IMR-90 (cell line): ENCODE measurements around the gene CAMTA1. TPM values are rescaled to one million over a fixed set of nuclear protein-coding genes. Genes with fewer than 3 reads are reported as not detected.

ENCODE experiments used
- ATAC-seq: fragments of 200-7000 bp; cut with Tn5 transposase; 2 replicates; pipeline ENCODE4 v1.9.1; 2020; ENCODE audit warnings: low read depth, mild to moderate bottlenecking, moderate library complexity
- BruUV-seq: library from RNA; stranded (reverse); fragments of 400-500 nt; replicated peaks from 2 replicates; lab custom pipeline; 2021; lab: Mats Ljungman, UMichigan
- CTCF ChIA-PET: fragments of 300-600 bp; formaldehyde crosslinking; extraction: SDS; loops from one replicate; lab custom pipeline; 2021; ENCODE audit warnings: antibody characterized with exemption; lab: Yijun Ruan, JAX
- POLR2A ChIA-PET: fragments of 300-600 bp; sonication (Branson Sonifier 250); formaldehyde crosslinking; loops from one replicate; lab custom pipeline; 2022; ENCODE audit warnings: antibody characterized with exemption; ENCODE audit not compliant: unreplicated experiment; lab: Charles Lee
- DNase-seq: peaks from one replicate; pipeline ENCODE4 v3.0.0; 2013
- H2AFZ ChIP-seq: replicated peaks from 2 replicates; pipeline ENCODE3; 2013; ENCODE audit warnings: low read length, mild to moderate bottlenecking; ENCODE audit not compliant: poor library complexity
- H2AK5ac ChIP-seq: 2 replicates; pipeline ENCODE4 v1.6.1; 2013; ENCODE audit warnings: low read depth, low read length, inconsistent platforms
- H2AK9ac ChIP-seq: replicated peaks from 2 replicates; pipeline ENCODE3; 2013; ENCODE audit warnings: mild to moderate bottlenecking, low read depth, low read length, moderate library complexity; ENCODE audit not compliant: poor library complexity
- H2BK120ac ChIP-seq: 2 replicates; pipeline ENCODE4 v1.6.1; 2013; ENCODE audit warnings: low read depth, low read length, inconsistent platforms
- H2BK15ac ChIP-seq: 3 replicates; pipeline ENCODE4 v1.6.1; 2013; ENCODE audit warnings: low read depth, low read length, inconsistent platforms
- H2BK20ac ChIP-seq: 2 replicates; pipeline ENCODE4 v1.6.1; 2013; ENCODE audit warnings: low read depth, mild to moderate bottlenecking, inconsistent platforms, low read length, moderate library complexity
- H2BK5ac ChIP-seq: 2 replicates; pipeline ENCODE4 v1.6.1; 2013; ENCODE audit warnings: mild to moderate bottlenecking, low read depth, low read length, inconsistent platforms; ENCODE audit not compliant: poor library complexity, severe bottlenecking
- H3K14ac ChIP-seq: replicated peaks from 2 replicates; pipeline ENCODE4 v1.6.1; 2013; ENCODE audit warnings: low read depth, low read length, inconsistent platforms
- H3K18ac ChIP-seq: 2 replicates; pipeline ENCODE4 v1.6.1; 2013; ENCODE audit warnings: low read depth, low read length, control low read depth
- H3K23ac ChIP-seq: 2 replicates; pipeline ENCODE4 v1.6.1; 2013; ENCODE audit warnings: low read depth, low read length, inconsistent platforms
- H3K27ac ChIP-seq: 2 replicates; pipeline ENCODE4 v1.5.1; 2013; ENCODE audit warnings: mild to moderate bottlenecking, control low read depth, low read length; ENCODE audit not compliant: insufficient read depth
- H3K27me3 ChIP-seq: 2 replicates; pipeline ENCODE4 v1.6.1; 2013; ENCODE audit warnings: low read length; ENCODE audit not compliant: control insufficient read depth, insufficient read depth
- H3K36me3 ChIP-seq: 2 replicates; pipeline ENCODE4 v1.6.1; 2013; ENCODE audit warnings: low read length, mixed read lengths; ENCODE audit not compliant: control insufficient read depth, insufficient read depth
- H3K4ac ChIP-seq: 2 replicates; pipeline ENCODE4 v1.6.1; 2013; ENCODE audit warnings: low read depth, low read length, inconsistent platforms
- H3K4me1 ChIP-seq: 2 replicates; pipeline ENCODE4 v1.6.1; 2013; ENCODE audit warnings: low read length, mixed read lengths; ENCODE audit not compliant: control insufficient read depth, insufficient read depth
- H3K4me2 ChIP-seq: 2 replicates; pipeline ENCODE4 v1.6.1; 2013; ENCODE audit warnings: low read depth, mild to moderate bottlenecking, control low read depth, low read length, moderate library complexity
- H3K4me3 ChIP-seq: 2 replicates; pipeline ENCODE4 v1.5.1; 2013; ENCODE audit warnings: low read depth, mild to moderate bottlenecking, control low read depth, low read length, moderate library complexity; ENCODE audit not compliant: insufficient read depth
- H3K56ac ChIP-seq: 2 replicates; pipeline ENCODE4 v1.6.1; 2013; ENCODE audit warnings: low read length, inconsistent platforms; ENCODE audit not compliant: insufficient read depth; ENCODE audit errors: extremely low read depth
- H3K79me1 ChIP-seq, 2 experiments: 2 replicates each; pipeline ENCODE4 v1.6.1; 2013; ENCODE audit warnings: low read length in 2 of 2, inconsistent platforms in 1 of 2, low read depth in 1 of 2
- H3K9ac ChIP-seq: 2 replicates; pipeline ENCODE4 v1.6.1; 2013; ENCODE audit warnings: low read depth, low read length, control low read depth
- H3K9me1 ChIP-seq: 2 replicates; pipeline ENCODE4 v1.6.1; 2013; ENCODE audit warnings: low read length, inconsistent platforms; ENCODE audit not compliant: insufficient read depth
- H3K9me3 ChIP-seq: 2 replicates; pipeline ENCODE4 v1.6.1; 2013; ENCODE audit warnings: low read length; ENCODE audit not compliant: control insufficient read depth, insufficient read depth
- H4K20me1 ChIP-seq: 2 replicates; pipeline ENCODE4 v1.6.1; 2013; ENCODE audit warnings: low read length, inconsistent platforms; ENCODE audit not compliant: insufficient read depth
- H4K5ac ChIP-seq: 2 replicates; pipeline ENCODE4 v1.6.1; 2013; ENCODE audit warnings: mild to moderate bottlenecking, low read depth, low read length, control low read depth
- H4K8ac ChIP-seq, 2 experiments: 2 replicates each; pipeline ENCODE4 v1.6.1; 2013; ENCODE audit warnings: low read depth in 2 of 2, low read length in 2 of 2, control low read depth in 1 of 2, inconsistent platforms in 1 of 2
- H4K91ac ChIP-seq: 2 replicates; pipeline ENCODE4 v1.6.1; 2013; ENCODE audit warnings: low read depth, low read length, inconsistent platforms; ENCODE audit not compliant: insufficient read depth
- BHLHE40 ChIP-seq: fragments of 150-350 bp; IDR thresholded peaks from 2 replicates; pipeline ENCODE4 v1.6.1; 2016; ENCODE audit warnings: mild to moderate bottlenecking, low read depth, low read length
- CEBPB ChIP-seq: IDR thresholded peaks from 2 replicates; pipeline ENCODE4 v1.6.1; 2012; ENCODE audit warnings: low read depth, low read length, improper control_type of control experiment
- CHD1 ChIP-seq: IDR thresholded peaks from 2 replicates; pipeline ENCODE4 v1.6.1; 2012; ENCODE audit warnings: low read depth, low read length, improper control_type of control experiment
- FOS ChIP-seq: fragments of 150-350 bp; IDR thresholded peaks from 2 replicates; pipeline ENCODE4 v1.6.1; 2016; ENCODE audit warnings: low read depth, low read length
- MAZ ChIP-seq: IDR thresholded peaks from 2 replicates; pipeline ENCODE4 v1.6.1; 2012; ENCODE audit warnings: low read depth, mild to moderate bottlenecking, low read length, improper control_type of control experiment, moderate library complexity, borderline replicate concordance
- MXI1 ChIP-seq: IDR thresholded peaks from 2 replicates; pipeline ENCODE4 v1.6.1; 2012; ENCODE audit warnings: low read depth, mild to moderate bottlenecking, low read length, moderate library complexity, borderline replicate concordance
- NFE2L2 ChIP-seq: fragments of 150-350 bp; IDR thresholded peaks from 2 replicates; pipeline ENCODE4 v1.6.1; 2016; ENCODE audit warnings: low read depth, mild to moderate bottlenecking, low read length
- POLR2A ChIP-seq: IDR thresholded peaks from 2 replicates; pipeline ENCODE4 v1.6.1; 2012; ENCODE audit warnings: mild to moderate bottlenecking, low read depth, low read length
- RAD21 ChIP-seq: IDR thresholded peaks from 2 replicates; pipeline ENCODE4 v1.6.1; 2012; ENCODE audit warnings: low read length, improper control_type of control experiment
- RCOR1 ChIP-seq: IDR thresholded peaks from 2 replicates; pipeline ENCODE4 v1.6.1; 2012; ENCODE audit warnings: mild to moderate bottlenecking, low read length, improper control_type of control experiment; ENCODE audit not compliant: insufficient replicate concordance
- RFX5 ChIP-seq: IDR thresholded peaks from 2 replicates; pipeline ENCODE4 v1.8.0; 2012; ENCODE audit warnings: low read depth, mild to moderate bottlenecking, low read length, moderate library complexity
- SMC3 ChIP-seq: fragments of 150-350 bp; IDR thresholded peaks from 2 replicates; pipeline ENCODE4 v1.6.1; 2016; ENCODE audit warnings: low read depth, mild to moderate bottlenecking, antibody characterized with exemption, low read length, moderate library complexity
- WGBS, 2 experiments: methylation state at CpG; one replicate each; pipeline versions ENCODE4 v1.1.5 to v1.1.7; 2013; ENCODE audit warnings: missing lambda C conversion rate in 2 of 2; ENCODE audit not compliant: insufficient read length in 1 of 2; ENCODE audit errors: extremely low coverage in 2 of 2; 5-methylcytosine and 5-hydroxymethylcytosine counted together
- dilution Hi-C: fragments of 300-500 bp; cut with HindIII; formaldehyde crosslinking; loops from one replicate; pipeline ENCODE4 v1.14.3; 2018; ENCODE audit warnings: low sequenced_read_pairs; ENCODE audit not compliant: unreplicated experiment
- in situ Hi-C: fragments of 300-500 bp; cut with MboI; formaldehyde crosslinking; loops from 3 replicates; pipeline ENCODE4 v1.14.3; 2019; ENCODE audit warnings: low sequenced_read_pairs, inconsistent platforms, mixed read lengths
- intact Hi-C: fragments of 100-400 bp; cut with micrococcal nuclease; formaldehyde crosslinking; loops from 2 replicates; pipeline ENCODE4 v1.10.0; 2022
- polyA plus RNA-seq, 3 experiments: library from polyadenylated mRNA; depleted of rRNA; stranded (reverse); fragments of >200 nt; gene quantifications; 2 replicates each; pipeline ENCODE4 v1.2.3, GENCODE V29; 2012; ENCODE audit warnings: low replicate concordance in 1 of 3
- total RNA-seq: library from RNA; depleted of rRNA; stranded (reverse); fragments of >200 nt; gene quantifications from 2 replicates; pipeline ENCODE4 v1.2.3, GENCODE V29; 2012
- TF ChIP-seq, protein P1 (sequence below): fragments of 150-350 bp; IDR thresholded peaks from 2 replicates; pipeline ENCODE4 v1.6.1; 2016; ENCODE audit warnings: low read depth, mild to moderate bottlenecking, low read length, moderate library complexity, borderline replicate concordance
- TF ChIP-seq, protein P2 (sequence below): conservative IDR thresholded peaks from 2 replicates; pipeline ENCODE4 v1.5.1; 2012; ENCODE audit warnings: mild to moderate bottlenecking, low read depth, low read length, improper control_type of control experiment
- TF ChIP-seq, protein P3 (sequence below): fragments of 150-350 bp; IDR thresholded peaks from 2 replicates; pipeline ENCODE4 v1.6.1; 2017; ENCODE audit warnings: mild to moderate bottlenecking, antibody characterized with exemption, low read length, low read depth

Gene CAMTA1
- total and polyA plus RNA-seq, 2 of the 4 experiments (the other 2 are of a cell fraction): 35.5 to 74.3 TPM

DNA sequence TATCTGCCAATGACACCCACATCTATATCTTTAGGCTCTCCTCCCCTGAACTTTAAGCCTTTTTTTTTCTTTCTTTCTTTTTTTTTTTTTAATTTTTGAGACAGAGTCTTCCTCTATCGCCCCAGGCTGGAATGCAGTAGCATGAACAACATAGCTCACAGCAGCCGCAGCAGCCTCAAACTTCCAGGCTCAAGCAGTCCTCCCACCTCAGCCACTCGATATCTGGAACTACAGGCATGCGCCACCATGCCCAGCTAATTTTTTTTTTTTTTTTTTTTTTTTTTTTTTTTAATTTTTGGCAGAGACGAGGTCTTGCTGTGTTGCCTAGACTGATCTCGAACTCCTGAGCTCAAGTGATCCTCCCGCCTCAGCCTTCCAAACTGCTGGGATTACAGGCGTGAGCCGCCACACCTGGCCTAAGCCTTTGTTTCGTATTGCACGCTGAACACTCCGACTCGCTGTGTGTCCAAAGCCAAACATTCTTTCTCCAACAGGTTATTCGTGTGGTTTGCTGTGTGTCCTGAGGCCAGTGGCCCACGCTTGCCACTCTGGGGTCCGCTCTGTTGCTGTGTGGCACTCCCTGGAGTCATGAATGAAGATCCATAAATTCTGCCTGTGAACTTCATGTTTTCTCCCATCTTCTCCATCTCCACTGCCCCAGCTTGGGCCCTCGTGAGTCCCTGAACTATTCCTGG lies 119.4 kb downstream of the CAMTA1 start:
- BruUV-seq: no TSS peak
- H3K9me3 ChIP-seq: no peaks in the 10 kb centered on the region
- in situ Hi-C loops (no loop called here), intact Hi-C loops (loop anchor here (10.0 kb wide), 1 partner anchor 440 kb away; no protein-coding TSS in a partner anchor), dilution Hi-C loops (no loop called here)
- ATAC-seq: no peak
- no peak overlapping the region for H4K5ac ChIP-seq
- H3K23ac ChIP-seq: no peak overlapping the region
- no peaks in the 10 kb centered on the region; the same call in 1 of the 2 replicates for H3K27me3 ChIP-seq
- no peak overlapping the region for H2BK120ac ChIP-seq
- H3K4me2 ChIP-seq: no peak overlapping the region
- no peak overlapping the region for H3K56ac ChIP-seq
- H2AFZ ChIP-seq: no peak overlapping the region
- H3K18ac ChIP-seq: no peak overlapping the region
- no peak overlapping the region for H2BK5ac ChIP-seq
- no peak overlapping the region for H2AK9ac ChIP-seq
- H3K4me3 ChIP-seq: no peak overlapping the region
- no peak overlapping the region for H2AK5ac ChIP-seq
- no peak for DNase-seq
- WGBS, 2 experiments: 85% methylated on average over 5 of the region's 17 CpGs; no CpG with 5 or more reads in 1 of the 2 experiments
- no peak overlapping the region for H2BK20ac ChIP-seq
- no peak overlapping the region for H3K14ac ChIP-seq
- H4K20me1 ChIP-seq: no peaks in the 10 kb centered on the region; the same call in 1 of the 2 replicates
- H3K79me1 ChIP-seq: no peaks in the 10 kb centered on the region
- CTCF ChIA-PET: interaction anchor here (0.7 kb wide), 2 partner anchors 37 to 38 kb away, joined by 3 read pairs; no protein-coding TSS in a partner anchor
- H3K9ac ChIP-seq: no peak overlapping the region
- H3K27ac ChIP-seq: no peak overlapping the region
- no peaks in the 10 kb centered on the region for H3K9me1 ChIP-seq
- POLR2A ChIA-PET: no interaction called here
- no peak overlapping the region for H2BK15ac ChIP-seq
- no peaks in the 10 kb centered on the region for H3K4me1 ChIP-seq
- H3K36me3 ChIP-seq: no peaks in the 10 kb centered on the region
- H4K91ac ChIP-seq: no peak overlapping the region
- H4K8ac ChIP-seq: no peak overlapping the region
- no peak overlapping the region for H3K4ac ChIP-seq
- TF ChIP-seq, protein P1, sequence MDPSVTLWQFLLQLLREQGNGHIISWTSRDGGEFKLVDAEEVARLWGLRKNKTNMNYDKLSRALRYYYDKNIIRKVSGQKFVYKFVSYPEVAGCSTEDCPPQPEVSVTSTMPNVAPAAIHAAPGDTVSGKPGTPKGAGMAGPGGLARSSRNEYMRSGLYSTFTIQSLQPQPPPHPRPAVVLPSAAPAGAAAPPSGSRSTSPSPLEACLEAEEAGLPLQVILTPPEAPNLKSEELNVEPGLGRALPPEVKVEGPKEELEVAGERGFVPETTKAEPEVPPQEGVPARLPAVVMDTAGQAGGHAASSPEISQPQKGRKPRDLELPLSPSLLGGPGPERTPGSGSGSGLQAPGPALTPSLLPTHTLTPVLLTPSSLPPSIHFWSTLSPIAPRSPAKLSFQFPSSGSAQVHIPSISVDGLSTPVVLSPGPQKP: no peak
- no peak for TF ChIP-seq NFE2L2
- TF ChIP-seq FOS: no peak
- TF ChIP-seq CEBPB: no peak
- no peak for TF ChIP-seq CHD1
- TF ChIP-seq SMC3: no peak
- no peak for TF ChIP-seq MXI1
- no peak for TF ChIP-seq RFX5
- TF ChIP-seq, protein P2, sequence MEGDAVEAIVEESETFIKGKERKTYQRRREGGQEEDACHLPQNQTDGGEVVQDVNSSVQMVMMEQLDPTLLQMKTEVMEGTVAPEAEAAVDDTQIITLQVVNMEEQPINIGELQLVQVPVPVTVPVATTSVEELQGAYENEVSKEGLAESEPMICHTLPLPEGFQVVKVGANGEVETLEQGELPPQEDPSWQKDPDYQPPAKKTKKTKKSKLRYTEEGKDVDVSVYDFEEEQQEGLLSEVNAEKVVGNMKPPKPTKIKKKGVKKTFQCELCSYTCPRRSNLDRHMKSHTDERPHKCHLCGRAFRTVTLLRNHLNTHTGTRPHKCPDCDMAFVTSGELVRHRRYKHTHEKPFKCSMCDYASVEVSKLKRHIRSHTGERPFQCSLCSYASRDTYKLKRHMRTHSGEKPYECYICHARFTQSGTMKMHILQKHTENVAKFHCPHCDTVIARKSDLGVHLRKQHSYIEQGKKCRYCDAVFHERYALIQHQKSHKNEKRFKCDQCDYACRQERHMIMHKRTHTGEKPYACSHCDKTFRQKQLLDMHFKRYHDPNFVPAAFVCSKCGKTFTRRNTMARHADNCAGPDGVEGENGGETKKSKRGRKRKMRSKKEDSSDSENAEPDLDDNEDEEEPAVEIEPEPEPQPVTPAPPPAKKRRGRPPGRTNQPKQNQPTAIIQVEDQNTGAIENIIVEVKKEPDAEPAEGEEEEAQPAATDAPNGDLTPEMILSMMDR: no peak
- no peak for TF ChIP-seq POLR2A
- TF ChIP-seq MAZ: no peak
- TF ChIP-seq BHLHE40: no peak
- TF ChIP-seq RAD21: no peak
- TF ChIP-seq, protein P3, sequence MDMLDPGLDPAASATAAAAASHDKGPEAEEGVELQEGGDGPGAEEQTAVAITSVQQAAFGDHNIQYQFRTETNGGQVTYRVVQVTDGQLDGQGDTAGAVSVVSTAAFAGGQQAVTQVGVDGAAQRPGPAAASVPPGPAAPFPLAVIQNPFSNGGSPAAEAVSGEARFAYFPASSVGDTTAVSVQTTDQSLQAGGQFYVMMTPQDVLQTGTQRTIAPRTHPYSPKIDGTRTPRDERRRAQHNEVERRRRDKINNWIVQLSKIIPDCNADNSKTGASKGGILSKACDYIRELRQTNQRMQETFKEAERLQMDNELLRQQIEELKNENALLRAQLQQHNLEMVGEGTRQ: no peak
- no peak for TF ChIP-seq RCOR1
